Hippocampal formation (tissue), 2 donors: ENCODE results near the gene CRB3.
"Not testable (repeated sequence)": the region's sequence is repeated elsewhere in the genome, so short reads cannot be mapped to it uniquely, and the experiment has no call there.

Source experiments
- DNase-seq, 2 donors: peaks; one replicate each; lab custom pipeline; 2025; lab: John Stamatoyannopoulos, UW

CRB3 gene

DNA sequence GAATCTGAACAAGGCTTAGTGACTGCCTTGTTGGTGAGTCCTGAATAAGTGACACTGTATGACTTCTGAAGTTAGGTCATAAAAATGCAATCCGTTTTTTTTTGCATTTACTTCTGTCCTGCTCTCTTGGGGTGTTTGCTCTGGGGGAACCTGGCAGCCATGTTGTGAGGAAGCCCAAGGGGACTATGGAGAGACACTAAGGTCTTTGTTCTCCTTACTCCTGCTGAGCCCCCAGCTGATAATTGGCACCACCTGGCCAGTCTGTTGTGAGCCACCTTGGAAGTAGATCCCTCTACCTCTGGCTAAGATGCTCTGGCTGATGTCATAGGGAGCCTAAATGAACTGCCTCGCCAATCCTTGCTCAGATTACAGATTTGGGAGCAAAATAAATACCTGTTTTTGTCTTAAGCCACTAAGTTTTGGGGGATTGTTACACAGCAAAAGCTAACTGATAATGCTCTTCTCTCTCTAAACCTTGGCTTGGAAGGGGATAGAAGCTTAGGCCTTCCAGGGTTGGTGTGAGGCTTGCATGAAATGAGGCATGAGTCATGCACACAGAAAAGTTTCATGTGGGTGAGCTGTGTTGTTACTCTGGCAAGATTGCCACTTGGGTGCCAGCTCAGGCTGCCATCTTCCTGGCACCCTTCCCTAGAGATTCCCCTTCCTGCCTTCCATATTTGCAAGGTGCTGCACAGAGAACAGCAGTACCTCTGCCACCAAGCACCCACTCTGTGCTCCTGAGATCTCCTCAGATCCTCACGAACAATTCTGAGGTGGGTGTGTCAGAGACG is 27.9 kb downstream of the CRB3 start:
- no peak for DNase-seq

DNA sequence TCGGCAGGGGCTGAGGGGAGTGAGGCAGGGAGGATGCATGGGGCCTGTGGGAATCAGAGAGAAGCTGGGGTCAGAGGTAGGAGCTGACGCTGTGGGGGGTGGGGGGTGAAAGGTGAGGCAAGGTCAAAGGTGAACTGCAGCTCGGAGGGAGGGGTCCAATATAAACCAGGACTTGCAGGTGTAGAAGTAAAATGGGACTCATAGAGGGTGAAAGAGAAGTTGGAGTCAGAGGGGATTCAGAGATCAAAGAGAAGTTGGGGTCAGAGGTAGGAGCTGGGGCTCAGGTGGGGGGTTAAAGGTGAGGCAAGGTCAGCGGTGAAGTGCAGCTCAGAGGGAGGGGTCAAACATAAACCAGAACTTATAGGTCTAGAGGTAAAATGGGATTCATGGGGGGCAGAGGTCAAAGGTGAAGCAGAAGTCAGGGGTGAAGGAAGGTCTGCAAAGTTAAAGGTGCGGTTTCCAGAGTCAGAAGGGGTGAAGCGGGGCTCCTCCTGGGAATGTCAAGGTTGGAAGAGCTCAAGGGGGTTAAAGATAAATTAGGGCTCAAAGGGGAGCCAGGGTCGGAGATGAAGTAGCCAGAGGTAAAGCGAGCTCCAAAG is 30.5 kb downstream of the CRB3 start:
- DNase-seq: no peak

DNA sequence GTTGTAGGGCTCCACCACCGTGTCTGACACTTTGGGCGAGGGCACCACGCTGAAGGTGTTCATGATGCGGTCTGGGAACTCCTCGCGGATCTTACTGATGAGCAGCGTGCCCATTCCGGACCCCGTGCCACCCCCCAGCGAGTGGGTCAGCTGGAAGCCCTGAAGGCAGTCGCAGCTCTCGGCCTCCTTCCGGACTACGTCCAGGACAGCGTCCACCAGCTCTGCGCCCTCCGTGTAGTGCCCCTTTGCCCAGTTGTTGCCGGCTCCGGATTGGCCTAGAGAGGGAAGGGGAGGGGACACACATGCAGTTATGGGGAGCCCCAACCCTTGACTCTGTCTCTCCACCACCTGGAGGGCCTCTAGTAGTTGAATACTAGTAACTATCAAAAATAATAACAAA is 31.9 kb downstream of the CRB3 start:
- no peak for DNase-seq

DNA sequence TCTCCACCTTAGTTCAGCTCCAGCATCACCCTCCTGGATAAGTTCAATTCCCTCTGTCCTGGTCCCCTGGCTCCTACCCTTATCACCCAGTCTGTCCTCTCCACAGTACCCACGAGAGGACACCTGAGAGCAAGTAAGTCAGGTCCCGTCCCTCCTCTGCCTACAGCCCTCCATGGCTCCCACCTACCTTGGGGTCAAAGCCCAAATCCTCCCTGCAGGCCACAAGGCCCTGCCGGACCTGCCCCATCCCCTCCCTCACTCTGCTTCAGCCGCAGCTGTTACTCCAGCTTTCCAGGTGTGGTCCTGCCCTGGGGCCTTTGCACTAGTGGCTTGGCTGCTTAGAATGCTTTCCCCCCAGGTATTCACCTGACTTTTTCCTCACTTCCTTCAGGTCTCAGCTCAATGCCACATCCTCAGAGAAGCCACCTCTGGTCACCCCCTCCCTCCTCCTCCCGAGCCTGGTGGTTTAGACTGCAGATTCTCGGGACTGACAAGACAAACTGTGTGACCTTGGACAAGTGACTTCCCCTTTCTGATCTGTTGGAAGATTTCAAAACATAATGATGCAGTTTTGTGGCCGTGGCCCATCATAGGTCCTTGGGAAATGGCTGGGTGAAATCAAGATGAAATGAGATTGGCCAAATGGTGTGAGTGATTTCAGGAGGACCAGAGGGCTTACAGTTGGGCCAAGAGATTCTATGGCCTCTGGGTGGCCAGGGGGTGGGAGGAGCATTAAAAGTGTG is 34.4 kb downstream of the CRB3 start:
- no peak for DNase-seq

DNA sequence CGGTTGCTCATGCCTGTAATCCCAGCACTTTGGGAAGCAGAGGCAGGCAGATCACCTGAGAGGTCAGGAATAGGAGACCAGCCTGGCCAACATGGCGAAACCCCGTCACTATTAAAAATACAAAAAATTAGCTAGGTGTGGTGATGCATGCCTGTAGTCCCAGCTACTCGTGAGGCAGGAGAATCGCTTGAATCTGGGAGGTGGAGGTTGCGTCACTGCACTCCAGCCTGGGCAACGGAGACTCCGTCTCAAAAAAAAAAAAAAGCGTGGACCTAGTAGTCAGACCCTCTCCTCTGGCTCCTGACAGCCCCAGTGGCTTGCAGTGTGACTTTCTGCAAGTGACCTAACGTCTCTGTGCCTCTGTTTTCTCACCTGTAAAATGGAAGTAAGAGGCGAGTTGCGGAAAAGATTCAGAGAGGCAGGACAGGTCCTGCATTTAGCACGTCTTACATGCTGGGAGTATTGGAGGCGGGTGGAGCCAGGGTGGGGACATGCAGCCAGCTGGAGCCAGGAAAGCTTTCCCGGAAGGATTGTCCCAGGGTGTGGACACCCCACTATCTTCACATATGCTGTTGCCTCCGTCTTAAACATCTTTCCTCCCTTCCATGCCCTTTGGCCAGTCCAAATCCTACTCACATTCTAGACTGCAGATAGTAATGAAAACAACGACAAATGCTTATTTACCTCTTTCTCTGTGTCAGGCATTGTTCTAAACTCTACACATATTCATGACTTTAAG is 35.1 kb downstream of the CRB3 start:
- no peak for DNase-seq

DNA sequence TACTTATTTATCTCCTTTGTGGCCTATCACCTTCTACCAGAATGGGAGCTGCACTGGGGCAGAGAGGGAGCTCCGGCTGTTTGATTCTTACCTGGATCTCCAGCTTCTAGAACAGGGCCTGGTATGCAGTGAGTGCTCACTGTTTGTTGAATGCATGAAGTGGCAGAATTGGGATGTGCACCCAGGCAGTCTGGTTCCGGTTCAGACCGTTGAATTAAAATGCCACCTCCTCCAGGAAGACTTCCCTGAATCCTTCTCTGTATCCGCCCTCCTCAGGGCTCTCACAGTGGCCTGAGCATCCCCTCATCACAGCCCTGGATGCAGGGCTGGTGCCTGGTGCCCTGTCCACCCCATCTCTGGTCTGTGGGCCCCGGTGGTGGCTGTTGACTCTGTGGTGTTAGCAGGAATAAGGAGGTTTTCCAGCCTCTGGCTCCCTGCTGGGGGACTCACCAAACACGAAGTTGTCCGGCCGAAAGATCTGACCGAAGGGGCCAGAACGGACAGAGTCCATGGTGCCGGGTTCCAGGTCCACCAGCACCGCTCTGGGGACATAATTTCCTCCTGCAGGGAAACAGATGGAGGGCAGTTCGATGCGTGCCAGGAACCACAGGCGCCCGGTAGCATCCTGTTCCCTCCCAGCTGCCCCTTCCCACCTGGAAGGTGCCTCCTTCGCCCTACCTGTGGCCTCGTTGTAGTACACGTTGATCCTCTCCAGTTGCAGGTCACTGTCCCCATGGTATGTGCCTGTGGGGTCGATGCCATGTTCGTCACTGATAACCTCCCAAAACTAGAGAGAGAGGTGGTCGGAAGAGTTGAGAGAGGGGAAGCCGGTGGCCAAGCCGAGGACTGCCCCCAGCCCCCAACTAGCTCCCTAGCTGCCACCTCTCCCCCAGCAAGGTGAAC is 37.0 kb downstream of the CRB3 start:
- no peak for DNase-seq

DNA sequence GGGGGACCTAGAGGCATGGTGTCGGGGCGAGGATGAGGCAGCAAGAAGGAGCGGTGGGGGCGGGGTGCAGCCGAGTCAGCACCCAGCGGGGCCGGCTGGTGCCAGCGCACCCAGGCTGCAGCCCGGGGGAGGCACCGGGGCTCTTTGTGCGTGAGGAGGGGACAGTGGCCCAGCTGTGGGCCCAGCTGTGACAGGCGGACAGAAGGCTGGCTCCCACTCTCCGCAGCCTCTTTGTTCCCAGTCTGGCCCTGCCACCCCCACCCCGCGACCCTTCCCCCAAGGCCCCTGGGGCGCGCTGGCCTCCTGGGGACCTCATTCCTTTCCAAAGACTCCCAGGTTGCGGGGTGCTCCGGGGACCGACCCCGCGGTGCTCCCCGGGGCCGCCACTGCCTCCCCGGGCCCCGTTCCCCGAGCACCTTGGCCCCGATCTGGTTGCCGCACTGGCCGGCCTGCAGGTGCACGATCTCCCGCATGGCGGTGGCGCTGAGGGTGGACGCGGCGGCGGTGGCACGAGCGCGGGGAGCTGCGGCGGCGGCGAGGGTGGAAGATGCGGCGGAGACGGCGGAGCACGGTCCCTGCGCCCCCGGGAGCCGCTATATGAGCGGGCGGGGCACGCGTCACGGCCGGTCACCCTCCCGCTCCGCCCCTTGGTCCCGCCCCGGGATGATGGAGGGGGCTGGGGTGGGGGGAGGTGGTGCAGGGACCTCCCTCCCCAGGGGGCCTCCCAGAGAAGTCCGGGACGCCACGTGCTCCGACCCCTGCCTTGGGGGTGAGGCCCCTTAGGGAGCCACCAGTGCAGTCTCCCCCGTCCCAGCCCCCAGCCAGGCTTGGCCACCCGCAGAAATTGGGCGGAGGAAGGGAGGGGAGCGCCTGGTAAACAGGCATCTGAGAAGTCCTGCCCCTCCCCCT is 37.9 kb downstream of the CRB3 start, which contains the start of gene TUBB4A:
TUBB4A (minus strand) TSS at position 570 of the 909 bp plus-strand sequence; CDS start at position 473, 97 bp downstream.
- peak; percentile 67 to 83 for DNase-seq

DNA sequence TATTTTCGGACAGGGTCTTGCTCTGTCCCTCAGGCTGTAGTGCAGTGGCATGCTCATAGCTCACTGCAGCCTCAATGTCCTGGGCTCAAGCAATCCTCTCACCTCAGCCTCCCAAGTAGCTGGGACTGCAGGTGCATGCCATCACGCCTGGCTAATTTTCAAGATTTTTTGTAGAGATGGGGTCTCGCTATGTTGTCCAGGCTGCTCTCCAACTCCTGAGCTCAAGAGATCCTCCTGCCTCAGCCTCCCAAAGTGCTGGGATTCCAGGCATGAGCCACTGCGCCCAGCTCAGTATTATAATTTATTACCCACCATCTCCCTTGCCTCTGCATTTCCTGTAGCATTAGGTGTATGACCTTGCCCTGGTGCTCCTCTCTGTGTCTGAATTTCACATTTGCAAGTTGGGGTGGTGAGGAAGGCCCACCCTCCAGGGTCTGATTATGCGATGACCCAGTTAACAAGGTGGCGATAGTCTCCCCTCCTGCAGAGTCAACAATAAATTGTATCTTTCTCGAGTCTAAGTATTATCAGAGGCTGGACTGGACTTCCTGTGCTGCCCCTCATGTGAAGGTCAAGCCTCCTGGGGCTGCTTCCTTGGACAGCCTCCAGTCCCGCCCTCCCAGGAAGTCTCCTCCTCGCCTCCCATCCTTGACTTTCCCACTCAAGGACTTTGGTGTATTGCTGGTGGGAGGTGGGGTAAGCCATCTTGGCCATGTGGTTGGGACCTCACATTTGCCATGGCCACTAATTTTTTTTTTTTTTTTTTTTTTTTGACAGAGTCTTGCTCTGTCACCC is 39.5 kb downstream of the CRB3 start:
- no peak for DNase-seq

DNA sequence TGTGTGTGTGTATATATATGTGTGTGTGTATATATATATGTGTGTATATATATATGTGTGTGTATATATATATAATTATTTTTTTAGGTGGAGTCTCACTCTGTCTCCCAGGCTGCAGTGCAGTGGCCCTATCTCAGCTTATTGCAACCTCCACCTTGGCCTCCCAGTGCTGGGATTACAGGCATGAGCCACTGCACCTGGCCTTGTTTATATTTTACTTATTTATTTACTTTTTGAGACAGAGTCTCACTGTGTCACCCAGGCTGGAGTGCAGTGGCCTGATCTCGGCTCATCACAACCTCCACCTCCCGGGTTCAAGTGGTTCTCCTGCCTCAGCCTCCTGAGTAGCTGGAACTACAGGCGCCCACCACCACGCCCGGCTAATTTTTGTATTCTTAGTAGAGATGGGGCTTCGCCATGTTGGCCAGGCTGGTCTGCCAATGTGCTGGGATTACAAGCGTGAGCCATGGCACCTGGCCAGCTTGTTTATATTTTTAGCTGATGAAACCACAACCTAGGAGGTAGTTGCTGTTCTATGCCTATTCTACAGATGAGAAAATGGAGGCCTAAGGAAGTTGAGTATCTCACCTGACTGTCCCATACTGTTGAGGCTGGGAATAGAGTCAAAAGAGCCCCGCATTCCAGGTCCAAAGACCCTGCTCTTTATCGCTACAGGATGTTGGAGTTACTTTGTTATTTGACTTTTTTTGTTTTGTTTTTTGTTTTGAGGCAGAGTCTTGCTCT is 44.1 kb downstream of the CRB3 start:
- DNase-seq: not testable (repeated sequence)

DNA sequence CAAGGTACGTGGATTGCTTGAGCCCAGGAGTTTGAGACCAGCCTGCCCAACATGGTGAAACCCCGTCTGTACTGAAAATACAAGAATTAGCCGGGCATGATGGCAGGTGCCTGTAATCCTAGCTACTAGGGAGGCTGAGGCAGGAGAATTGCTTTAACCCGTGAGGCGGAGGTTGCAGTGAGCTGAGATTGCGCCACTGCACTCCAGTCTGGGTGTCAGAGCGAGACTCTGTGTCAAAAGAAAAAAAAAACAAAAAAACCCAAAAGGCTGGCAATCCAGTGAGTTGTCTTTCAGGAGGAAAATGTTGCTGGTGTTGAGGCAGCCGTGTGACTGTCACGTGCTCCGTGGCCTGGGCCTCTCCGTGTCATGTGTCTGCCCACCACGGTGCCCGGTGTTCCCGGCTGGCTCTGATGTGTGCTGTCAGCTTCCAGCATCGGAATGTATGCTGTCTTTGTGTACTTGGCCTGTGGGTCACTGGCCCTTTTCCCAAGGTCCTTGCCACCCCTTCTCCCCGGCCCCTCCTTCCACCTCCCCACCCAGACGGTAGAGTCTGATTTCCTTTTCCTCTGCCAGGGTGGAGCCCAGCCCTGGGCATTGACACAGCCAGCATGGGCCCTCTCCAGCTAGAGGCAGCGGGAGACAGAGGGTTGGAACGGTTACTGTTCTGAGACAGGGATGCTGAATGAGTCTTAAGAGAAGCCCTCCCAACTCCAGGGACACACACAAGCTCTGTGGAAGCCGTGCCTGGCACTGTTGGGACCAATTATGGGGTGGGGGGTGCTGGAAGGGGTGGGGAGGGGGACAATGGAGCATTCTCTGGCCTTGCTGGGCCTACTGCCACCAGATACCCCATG is 45.3 kb downstream of the CRB3 start:
- peak; percentile 93 to 98 for DNase-seq

DNA sequence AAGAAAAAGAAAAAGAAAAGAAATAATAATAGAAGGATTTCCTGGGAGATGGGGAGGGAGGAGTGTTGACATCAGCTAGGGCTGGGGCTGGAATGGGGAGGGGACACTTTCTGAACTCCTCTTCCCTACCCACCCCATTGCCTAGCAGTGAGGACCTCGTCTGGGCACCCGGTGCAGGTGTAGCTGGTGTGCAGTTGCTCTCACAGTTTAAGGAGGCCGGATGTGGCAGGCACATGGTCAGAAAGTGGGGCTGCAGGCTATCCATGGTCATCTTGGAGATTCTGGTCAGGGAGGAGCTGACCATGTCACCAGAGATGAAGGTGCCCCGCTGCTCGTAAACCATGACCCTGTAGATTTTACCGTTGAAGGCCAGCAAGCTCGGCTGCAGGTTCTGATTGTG is 46.5 kb downstream of the CRB3 start:
- no peak for DNase-seq

DNA sequence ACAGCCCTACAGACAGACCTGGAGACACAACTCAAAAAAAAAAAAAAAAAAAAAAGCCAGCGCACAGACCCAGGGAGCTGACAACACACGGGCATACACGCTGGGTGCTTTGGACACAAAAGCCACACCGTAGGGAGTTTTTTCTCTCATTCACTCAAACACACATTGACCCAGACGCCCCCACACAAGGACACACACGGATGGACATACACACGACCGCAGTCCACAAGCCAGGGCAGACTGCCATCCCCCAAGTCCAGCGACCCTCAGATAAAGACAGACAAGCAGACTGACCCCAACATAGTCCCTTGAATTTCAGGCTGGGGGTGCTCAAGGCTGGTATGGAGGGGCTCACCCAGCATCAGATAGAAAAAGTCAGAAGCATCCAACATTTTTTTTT is 50.0 kb downstream of the CRB3 start:
- DNase-seq: no peak

DNA sequence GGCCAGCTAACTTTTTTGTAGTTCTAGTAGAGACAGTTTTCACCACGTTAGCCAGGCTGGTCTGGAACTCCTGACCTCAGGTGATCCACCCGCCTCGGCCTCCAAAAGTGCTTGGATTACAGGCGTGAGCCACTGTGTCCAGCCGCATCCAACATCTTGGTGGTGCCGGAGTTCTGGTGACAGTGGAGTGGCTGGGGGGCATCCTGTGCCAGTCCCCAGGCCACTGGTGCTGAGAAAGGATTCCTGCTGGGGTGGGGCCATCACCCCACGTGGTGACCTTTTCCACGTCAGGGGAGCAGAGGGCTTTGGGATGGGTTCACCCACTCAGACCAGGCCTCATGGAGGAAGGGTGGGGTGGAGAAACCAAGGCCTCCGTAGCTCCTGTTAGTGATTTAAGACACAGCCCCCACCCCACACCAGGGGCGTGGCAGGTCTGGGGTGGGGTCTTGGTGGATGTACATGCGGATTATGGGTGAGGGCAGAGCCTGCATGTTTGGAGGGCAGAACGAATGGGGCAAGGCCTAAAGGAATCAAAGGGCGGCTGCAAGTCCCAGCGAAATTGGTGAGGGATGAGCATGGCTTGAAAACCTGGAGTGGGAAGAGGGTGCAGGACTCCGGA is 51.0 kb downstream of the CRB3 start:
- no peak for DNase-seq

DNA sequence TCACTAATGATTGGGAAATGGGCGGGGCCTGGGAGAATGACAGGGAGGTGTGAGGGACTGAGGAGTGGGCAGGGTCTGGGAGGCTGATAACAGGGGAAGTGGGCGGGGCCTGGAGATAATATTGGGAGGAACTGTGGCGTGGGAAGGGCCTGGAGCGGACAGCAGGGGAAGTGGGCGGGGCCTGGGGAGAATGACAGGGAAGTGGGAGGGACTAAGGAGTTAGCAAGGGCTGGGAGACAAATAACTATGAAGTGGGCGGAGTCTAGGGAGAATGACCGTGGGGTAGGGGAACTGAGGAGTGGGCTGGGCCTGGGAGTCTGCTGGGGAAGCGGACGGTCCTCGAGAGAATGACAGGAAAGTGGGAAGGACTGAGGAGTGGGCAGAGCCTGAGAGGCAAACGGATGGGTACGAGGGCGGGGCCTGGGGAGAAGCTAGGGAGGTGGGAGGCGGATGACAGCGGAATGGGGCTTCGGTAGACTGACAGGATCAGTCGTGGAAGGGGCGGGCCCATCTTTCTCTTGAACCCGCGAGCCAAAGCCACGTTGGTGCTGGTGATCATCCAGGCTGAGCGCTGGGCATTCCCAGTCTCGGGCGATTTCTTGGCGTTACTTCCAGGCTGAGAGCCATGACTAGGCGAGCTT is 52.1 kb downstream of the CRB3 start:
- peak; percentile 91 to 93 for DNase-seq
